Lower lobe of right lung (tissue), 2 donors: ENCODE measurements around the gene ATP13A2. TPM values are rescaled to one million over a fixed set of nuclear protein-coding genes. Genes with fewer than 3 reads are reported as not detected.

ENCODE experiments used
- ATAC-seq, 2 donors: fragments of 200-7000 bp; cut with Tn5 transposase; one replicate each; pipeline ENCODE4 v1.9.1; 2020 to 2022; ENCODE audit warnings: mild to moderate bottlenecking in 2 of 2, moderate library complexity in 2 of 2
- DNase-seq: peaks from one replicate; pipeline ENCODE4 v3.0.0-alpha.2; 2020
- H3K27ac ChIP-seq: fragments of 200-600 bp; one replicate; pipeline ENCODE4 v1.8.0; 2022
- H3K27me3 ChIP-seq: fragments of 200-600 bp; one replicate; pipeline ENCODE4 v1.8.0; 2022; ENCODE audit warnings: low read depth
- H3K36me3 ChIP-seq: fragments of 200-600 bp; one replicate; pipeline ENCODE4 v1.8.0; 2022; ENCODE audit warnings: mild to moderate bottlenecking
- H3K4me1 ChIP-seq: fragments of 200-600 bp; one replicate; pipeline ENCODE4 v1.8.0; 2022
- H3K4me3 ChIP-seq: fragments of 200-600 bp; one replicate; pipeline ENCODE4 v1.8.0; 2022; ENCODE audit warnings: mild to moderate bottlenecking
- H3K9me3 ChIP-seq: fragments of 200-600 bp; one replicate; pipeline ENCODE4 v1.8.0; 2022
- intact Hi-C: fragments of 100-400 bp; cut with DNase I; formaldehyde crosslinking; loops from one replicate; pipeline ENCODE4 v1.11.0; 2022
- total RNA-seq: library from RNA; stranded (reverse); fragmentation: NEBNext Ultra II Directional; extraction: Animal tissue kit (Norgen Biotek cat#: 25700); gene quantifications from one replicate; pipeline ENCODE4 v1.2.1, GENCODE V29; 2021
- TF ChIP-seq, protein P1 (sequence below): fragments of 200-600 bp; IDR thresholded peaks from one replicate; pipeline ENCODE4 v1.8.0; 2022; ENCODE audit warnings: antibody characterized with exemption, mild to moderate bottlenecking
- donor health status: DM: no; HTN: yes; CAD: no; lungs with severe emphysema.

The ATP13A2 gene
- total RNA-seq, 1 donor from 2014 or later: 39.9 TPM

DNA sequence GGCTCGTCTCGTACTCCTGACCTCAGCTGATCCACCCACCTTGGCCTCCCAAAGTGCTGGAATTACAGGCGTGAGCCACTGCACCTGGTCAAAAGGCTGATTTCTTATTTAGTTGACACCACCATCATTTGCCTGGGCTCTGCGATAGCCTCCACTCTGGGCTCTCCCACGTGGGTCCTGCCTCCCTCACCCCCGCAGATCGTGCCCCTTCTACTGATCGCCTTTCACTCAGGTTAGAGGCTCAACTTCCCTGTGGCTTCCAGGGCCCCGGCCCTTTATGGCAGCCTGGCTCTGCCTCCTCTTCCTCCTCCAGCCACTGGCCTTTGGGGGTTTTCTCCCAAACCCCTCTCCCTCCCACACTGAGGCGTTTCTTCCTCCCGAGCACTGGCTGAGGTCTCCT, 28.8 kb downstream of the ATP13A2 start:
- TF ChIP-seq, protein P1, sequence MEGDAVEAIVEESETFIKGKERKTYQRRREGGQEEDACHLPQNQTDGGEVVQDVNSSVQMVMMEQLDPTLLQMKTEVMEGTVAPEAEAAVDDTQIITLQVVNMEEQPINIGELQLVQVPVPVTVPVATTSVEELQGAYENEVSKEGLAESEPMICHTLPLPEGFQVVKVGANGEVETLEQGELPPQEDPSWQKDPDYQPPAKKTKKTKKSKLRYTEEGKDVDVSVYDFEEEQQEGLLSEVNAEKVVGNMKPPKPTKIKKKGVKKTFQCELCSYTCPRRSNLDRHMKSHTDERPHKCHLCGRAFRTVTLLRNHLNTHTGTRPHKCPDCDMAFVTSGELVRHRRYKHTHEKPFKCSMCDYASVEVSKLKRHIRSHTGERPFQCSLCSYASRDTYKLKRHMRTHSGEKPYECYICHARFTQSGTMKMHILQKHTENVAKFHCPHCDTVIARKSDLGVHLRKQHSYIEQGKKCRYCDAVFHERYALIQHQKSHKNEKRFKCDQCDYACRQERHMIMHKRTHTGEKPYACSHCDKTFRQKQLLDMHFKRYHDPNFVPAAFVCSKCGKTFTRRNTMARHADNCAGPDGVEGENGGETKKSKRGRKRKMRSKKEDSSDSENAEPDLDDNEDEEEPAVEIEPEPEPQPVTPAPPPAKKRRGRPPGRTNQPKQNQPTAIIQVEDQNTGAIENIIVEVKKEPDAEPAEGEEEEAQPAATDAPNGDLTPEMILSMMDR: no peak
- H3K27ac ChIP-seq: no peak overlapping the region
- peaks cover 17% of the 10 kb centered on the region for H3K4me1 ChIP-seq
- DNase-seq (no peak), ATAC-seq (no peak)
- intact Hi-C loops: no loop called here
- no peak overlapping the region for H3K4me3 ChIP-seq
- H3K36me3 ChIP-seq: peaks cover 25% of the 10 kb centered on the region
- H3K27me3 ChIP-seq: peaks cover 14% of the 10 kb centered on the region
- no peaks in the 10 kb centered on the region for H3K9me3 ChIP-seq

DNA sequence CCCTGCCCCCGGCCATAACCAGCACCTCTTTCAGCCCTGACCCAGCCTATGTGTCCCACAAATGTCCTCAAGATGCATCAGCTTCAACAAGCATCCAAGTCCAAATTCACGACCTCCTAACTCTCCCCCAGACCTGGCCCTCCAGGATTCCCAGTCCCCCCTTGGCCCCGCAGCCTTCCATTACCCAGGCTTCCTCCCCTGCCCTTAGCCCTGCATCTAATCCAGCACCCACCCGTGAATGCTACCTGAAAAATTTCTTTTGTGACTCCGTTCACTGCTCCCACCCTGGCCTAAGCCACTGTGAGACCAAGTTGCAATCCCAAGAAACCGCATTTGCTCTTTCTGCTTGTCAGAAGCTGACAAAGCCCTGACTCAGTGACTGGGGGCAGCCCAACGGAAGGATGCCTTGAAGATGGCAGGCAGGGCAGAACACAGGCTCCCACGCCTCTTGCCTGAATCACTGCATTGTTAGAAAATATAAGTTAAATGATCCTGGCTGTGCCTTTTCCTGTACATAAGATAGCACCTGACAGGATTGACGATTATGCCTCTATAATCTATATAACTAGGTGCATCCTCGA, 30.4 kb downstream of the ATP13A2 start:
- Histone ChIP-seq H3K4me1 (peaks cover 17% of the 10 kb centered on the region), H3K27me3 (peaks cover 14% of the 10 kb centered on the region), H3K36me3 (peaks cover 10% of the 10 kb centered on the region), H3K27ac (no peak overlapping the region), H3K9me3 (no peaks in the 10 kb centered on the region), H3K4me3 (no peak overlapping the region)
- intact Hi-C loops: no loop called here
- ATAC-seq (no peak), DNase-seq (no peak)
- TF ChIP-seq, protein P1: no peak

DNA sequence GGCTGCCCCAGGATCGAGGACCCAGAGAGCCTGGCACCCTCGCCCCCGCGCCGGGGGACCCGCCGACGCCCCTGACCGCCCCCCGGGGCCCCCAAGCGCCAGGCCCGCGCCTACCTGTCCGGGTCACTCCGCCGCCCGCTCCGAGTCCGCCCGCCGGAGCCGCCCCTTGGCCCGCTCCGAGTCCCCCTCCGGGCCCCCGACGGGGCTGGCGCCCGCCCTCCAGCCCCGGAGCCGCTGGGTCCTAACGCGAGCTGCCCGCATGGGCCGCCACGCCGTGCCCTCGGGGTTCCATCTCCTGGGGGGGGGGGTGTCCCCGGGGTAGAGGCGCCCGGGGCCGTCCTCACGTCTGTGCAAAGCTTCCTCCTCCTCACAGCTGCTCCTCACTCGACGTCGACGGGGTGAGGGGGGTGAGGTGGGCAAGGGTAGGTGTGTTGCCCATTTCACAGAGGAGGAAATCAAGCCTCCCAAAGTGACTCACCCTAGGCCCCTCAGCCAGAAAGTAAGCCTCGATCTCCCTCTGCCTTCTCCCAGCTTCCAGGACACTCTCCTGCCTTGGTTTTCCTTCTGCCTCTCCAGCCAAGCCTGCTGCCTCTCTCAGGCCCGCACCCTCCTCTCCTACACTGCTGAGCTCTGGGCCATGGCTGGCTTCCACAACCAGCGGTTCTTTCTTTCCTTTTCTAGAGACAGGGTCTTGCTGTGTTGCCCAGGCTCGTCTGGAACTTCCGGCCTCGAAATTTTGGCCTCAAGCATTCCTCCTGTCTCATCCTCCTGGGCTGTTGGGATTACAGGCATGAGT, 31.1 kb downstream of the ATP13A2 start, which contains the start of gene MFAP2:
MFAP2 (minus strand) TSS at position 148 of the 796 bp plus-strand sequence. CDS start 2,347 bp downstream, outside the sequence.
- ATAC-seq (peak in 1 of 2 donors; percentile 34), DNase-seq (no peak)
- Histone ChIP-seq H3K4me1 (peaks cover 17% of the 10 kb centered on the region), H3K36me3 (peaks cover 3% of the 10 kb centered on the region), H3K9me3 (no peaks in the 10 kb centered on the region), H3K4me3 (peak within 1 kb of the TSS; percentile 56), H3K27ac (peak within 1 kb of the TSS; percentile 69), H3K27me3 (peaks cover 14% of the 10 kb centered on the region)
- intact Hi-C loops: no loop called here
- TF ChIP-seq, protein P1: no peak

DNA sequence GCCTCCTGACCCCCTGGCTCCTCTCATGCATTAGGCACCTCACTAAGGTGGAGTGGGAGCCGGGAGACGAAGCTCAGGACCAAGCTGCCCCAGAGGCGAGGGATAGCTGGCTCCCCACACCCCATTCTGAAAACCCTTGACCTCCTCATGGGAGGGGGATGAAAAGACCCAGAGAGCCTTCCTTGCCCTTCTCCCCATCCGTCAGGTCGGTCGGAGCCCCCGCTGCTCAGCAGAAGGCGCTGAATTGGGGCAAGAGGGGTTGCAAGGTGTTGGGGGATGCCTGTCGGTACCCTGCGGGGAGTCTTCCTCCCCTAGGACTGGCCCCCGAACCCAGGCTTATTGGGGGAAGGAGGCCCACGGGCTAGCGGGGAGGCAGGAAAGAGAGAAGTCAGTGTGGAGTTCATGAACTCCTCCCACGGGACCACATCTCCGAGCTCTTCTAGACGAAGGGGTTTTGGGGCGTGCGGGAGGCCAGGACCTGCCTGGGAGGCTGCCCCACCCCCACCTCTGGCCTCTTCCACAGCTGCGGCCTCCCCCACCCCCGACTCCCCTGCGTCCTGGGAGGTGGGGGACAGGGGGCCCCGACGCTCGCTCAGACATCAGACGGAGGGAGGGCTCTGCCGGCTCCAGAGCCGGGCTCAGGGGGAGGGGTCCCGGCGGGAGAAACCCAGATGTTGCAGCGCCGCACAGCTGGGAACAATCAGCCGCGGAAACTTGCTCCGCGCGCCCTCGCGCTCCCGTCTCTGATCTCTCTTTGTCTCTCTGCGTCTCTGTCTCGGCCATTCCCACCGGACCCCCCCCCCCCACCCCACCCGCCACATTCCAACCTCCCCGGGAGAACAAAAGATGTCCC, 32.0 kb downstream of the ATP13A2 start:
- H3K36me3 ChIP-seq: no peaks in the 10 kb centered on the region
- no peak for DNase-seq
- peak; percentile 4 to 6 for ATAC-seq
- no peaks in the 10 kb centered on the region for H3K9me3 ChIP-seq
- peaks cover 17% of the 10 kb centered on the region for H3K4me1 ChIP-seq
- peaks cover 14% of the 10 kb centered on the region for H3K27me3 ChIP-seq
- intact Hi-C loops: no loop called here
- TF ChIP-seq, protein P1: no peak
- peak overlapping the region; percentile 56 for H3K4me3 ChIP-seq
- H3K27ac ChIP-seq: peak overlapping the region; percentile 66
